HEK293T (cell line): ENCODE measurements around the gene SNX14.
"Not testable (repeated sequence)": the region's sequence is repeated elsewhere in the genome, so short reads cannot be mapped to it uniquely, and the experiment has no call there.

ENCODE experiments used
- CTCF ChIA-PET: fragments of 350-600 bp; formaldehyde crosslinking; extraction: SDS; loops from one replicate; lab custom pipeline; 2021; ENCODE audit warnings: antibody characterized with exemption, inconsistent platforms; lab: Yijun Ruan, JAX
- POLR2A ChIA-PET: fragments of 350-600 bp; formaldehyde crosslinking; extraction: SDS; loops from one replicate; lab custom pipeline; 2020; ENCODE audit warnings: antibody characterized with exemption, inconsistent platforms; lab: Yijun Ruan, JAX
- DNase-seq: peaks from one replicate; pipeline ENCODE4 v3.0.0; 2012; ENCODE audit warnings: mixed read lengths; ENCODE audit errors: extremely low spot score
- ARNT ChIP-seq: fragments of 450-650 bp; IDR thresholded peaks from 2 replicates; pipeline ENCODE4 v1.6.1; 2017; ENCODE audit warnings: mild to moderate bottlenecking
- BHLHE40 ChIP-seq: fragments of 450-650 bp; IDR thresholded peaks from 2 replicates; pipeline ENCODE4 v1.6.1; 2016; ENCODE audit warnings: mild to moderate bottlenecking, moderate library complexity, borderline replicate concordance
- CTBP1 ChIP-seq: fragments of 450-650 bp; IDR thresholded peaks from 2 replicates; pipeline ENCODE4 v1.6.1; 2016; ENCODE audit warnings: borderline replicate concordance
- ELF4 ChIP-seq: fragments of 450-650 bp; IDR thresholded peaks from 2 replicates; pipeline ENCODE4 v1.6.1; 2017; ENCODE audit warnings: antibody characterized with exemption
- FOXA1 ChIP-seq: fragments of 450-650 bp; IDR thresholded peaks from 2 replicates; pipeline ENCODE4 v1.6.1; 2016; ENCODE audit warnings: mild to moderate bottlenecking
- FOXK2 ChIP-seq: fragments of 450-650 bp; IDR thresholded peaks from 2 replicates; pipeline ENCODE4 v1.6.1; 2016; ENCODE audit warnings: mild to moderate bottlenecking
- FOXM1 ChIP-seq: fragments of 450-650 bp; IDR thresholded peaks from 2 replicates; pipeline ENCODE4 v1.6.1; 2017; ENCODE audit warnings: mild to moderate bottlenecking, borderline replicate concordance
- HDGF ChIP-seq: fragments of 450-650 bp; IDR thresholded peaks from 2 replicates; pipeline ENCODE4 v1.6.1; 2017; ENCODE audit warnings: antibody characterized with exemption, borderline replicate concordance
- L3MBTL2 ChIP-seq: fragments of 450-650 bp; conservative IDR thresholded peaks from 2 replicates; pipeline ENCODE4 v1.6.1; 2016; ENCODE audit warnings: mild to moderate bottlenecking
- LEF1 ChIP-seq: fragments of 450-650 bp; IDR thresholded peaks from 2 replicates; pipeline ENCODE4 v1.6.1; 2017; ENCODE audit warnings: mild to moderate bottlenecking, borderline replicate concordance
- NFRKB ChIP-seq: fragments of 450-650 bp; IDR thresholded peaks from 2 replicates; pipeline ENCODE4 v1.6.1; 2016; ENCODE audit warnings: mild to moderate bottlenecking, moderate library complexity
- SP1 ChIP-seq: fragments of 450-650 bp; IDR thresholded peaks from 2 replicates; pipeline ENCODE4 v1.6.1; 2017
- SUZ12 ChIP-seq: fragments of 450-650 bp; IDR thresholded peaks from 2 replicates; pipeline ENCODE4 v1.6.1; 2016; ENCODE audit warnings: mild to moderate bottlenecking
- TARDBP ChIP-seq: fragments of 450-650 bp; IDR thresholded peaks from 2 replicates; pipeline ENCODE4 v1.6.1; 2016
- ZNF384 ChIP-seq: fragments of 450-650 bp; IDR thresholded peaks from 2 replicates; pipeline ENCODE4 v1.6.1; 2016
- TF ChIP-seq, protein P1 (sequence below): fragments of 450-650 bp; IDR thresholded peaks from 2 replicates; pipeline ENCODE4 v1.6.1; 2016

The SNX14 gene

DNA sequence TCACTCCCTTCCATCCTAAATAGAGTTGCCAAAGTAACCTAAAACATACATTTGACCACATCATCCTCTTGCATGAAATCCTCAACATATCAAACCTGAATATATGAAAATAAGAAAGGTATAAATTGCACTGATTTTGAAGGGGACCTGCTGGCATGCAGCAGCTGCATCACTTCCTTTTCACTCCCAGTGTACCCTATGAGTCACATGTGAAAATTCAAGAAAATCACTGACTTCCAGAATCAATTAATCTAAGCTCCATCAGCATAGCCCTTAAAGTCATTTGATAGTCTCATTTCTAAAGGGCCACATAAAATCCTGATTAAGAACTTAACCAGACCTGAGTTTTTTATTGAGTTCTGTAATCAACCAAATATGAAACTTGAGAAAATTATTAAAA, 24.3 kb downstream of the SNX14 start:
- ChIA-PET CTCF (no interaction called here), POLR2A (interaction anchor here (1.0 kb wide), 1 partner anchor 109 kb away, joined by 4 read pairs; no protein-coding TSS in a partner anchor)
- TF ChIP-seq HDGF, result no peak
- no peak for TF ChIP-seq L3MBTL2
- TF ChIP-seq ARNT, result no peak
- TF ChIP-seq NFRKB, result no peak
- TF ChIP-seq CTBP1, result no peak
- TF ChIP-seq TARDBP, result no peak
- TF ChIP-seq ZNF384, result no peak
- no peak for TF ChIP-seq SP1
- TF ChIP-seq ELF4, result no peak
- TF ChIP-seq FOXA1, result no peak
- no peak for DNase-seq

DNA sequence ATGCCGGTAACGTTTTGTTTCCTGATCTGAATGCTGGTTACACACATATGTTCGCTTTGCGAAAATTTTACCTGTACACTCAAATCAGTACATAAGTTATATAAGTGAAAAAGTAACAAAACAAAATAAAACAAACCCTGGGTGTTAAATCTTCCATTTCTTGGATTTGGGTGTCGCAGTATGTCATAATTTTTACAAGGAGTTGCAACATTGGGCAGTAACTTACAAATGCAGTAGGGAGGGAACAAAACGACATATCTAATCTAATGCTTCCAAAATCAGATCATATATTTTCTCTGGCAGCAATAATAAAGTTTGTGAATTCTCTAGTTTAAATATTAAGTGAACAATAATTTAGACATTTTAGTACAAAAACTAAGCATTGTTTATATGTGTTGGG, 25.2 kb downstream of the SNX14 start:
- CTCF ChIA-PET, result no interaction called here
- no peak for DNase-seq
- POLR2A ChIA-PET, result no interaction called here
- TF ChIP-seq ZNF384, result no peak
- TF ChIP-seq, protein P1, sequence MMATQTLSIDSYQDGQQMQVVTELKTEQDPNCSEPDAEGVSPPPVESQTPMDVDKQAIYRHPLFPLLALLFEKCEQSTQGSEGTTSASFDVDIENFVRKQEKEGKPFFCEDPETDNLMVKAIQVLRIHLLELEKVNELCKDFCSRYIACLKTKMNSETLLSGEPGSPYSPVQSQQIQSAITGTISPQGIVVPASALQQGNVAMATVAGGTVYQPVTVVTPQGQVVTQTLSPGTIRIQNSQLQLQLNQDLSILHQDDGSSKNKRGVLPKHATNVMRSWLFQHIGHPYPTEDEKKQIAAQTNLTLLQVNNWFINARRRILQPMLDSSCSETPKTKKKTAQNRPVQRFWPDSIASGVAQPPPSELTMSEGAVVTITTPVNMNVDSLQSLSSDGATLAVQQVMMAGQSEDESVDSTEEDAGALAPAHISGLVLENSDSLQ, result no peak
- no peak for TF ChIP-seq CTBP1
- TF ChIP-seq BHLHE40, result no peak
- TF ChIP-seq HDGF, result no peak
- no peak for TF ChIP-seq SUZ12
- TF ChIP-seq ELF4, result no peak

DNA sequence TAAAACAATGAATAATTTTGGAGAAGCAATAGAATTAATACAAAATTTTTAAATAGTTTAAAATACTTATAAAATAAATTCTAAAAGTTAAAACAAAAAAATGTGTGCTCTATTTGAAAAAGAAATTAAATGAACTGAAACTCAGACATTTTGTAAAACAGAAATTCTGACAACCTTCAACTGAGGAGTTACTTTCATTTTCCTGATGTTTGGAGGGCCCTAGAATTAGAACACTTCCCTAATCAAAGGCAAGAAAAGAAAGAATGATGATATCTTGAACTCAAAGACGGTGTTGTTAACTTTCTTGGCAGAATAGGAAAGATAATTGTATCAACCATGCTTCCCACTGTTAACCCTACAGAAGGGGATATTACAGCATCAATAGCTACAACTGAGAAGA, 27.9 kb downstream of the SNX14 start:
- TF ChIP-seq SP1 (no peak), SUZ12 (no peak), FOXK2 (no peak), LEF1 (no peak), ZNF384 (no peak), FOXM1 (no peak), HDGF (no peak), CTBP1 (no peak), NFRKB (no peak), ELF4 (no peak), FOXA1 (no peak), TARDBP (no peak), ARNT (no peak), BHLHE40 (no peak), L3MBTL2 (no peak)
- TF ChIP-seq, protein P1, result no peak
- CTCF ChIA-PET, result no interaction called here

DNA sequence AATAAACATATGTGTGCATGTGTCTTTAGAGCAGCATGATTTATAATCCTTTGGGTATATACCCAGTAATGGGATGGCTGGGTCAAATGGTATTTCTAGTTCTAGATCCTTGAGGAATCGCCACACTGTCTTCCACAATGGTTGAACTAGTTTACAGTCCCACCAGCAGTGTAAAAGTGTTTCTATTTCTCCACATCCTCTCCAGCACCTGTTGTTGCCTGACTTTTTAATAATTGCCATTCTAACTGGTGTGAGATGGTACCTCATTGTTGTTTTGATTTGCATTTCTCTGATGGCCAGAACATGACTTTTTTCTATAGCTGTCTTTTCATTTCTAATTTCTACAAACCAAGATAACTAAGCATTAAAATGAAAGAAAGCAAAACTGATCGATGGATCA, 29.4 kb downstream of the SNX14 start:
- DNase-seq, POLR2A ChIA-PET, CTCF ChIA-PET: not testable (repeated sequence)

More for the DNA sequence above, 27.9 kb downstream of the SNX14 start:
- POLR2A ChIA-PET, result no interaction called here
- no peak for DNase-seq

DNA sequence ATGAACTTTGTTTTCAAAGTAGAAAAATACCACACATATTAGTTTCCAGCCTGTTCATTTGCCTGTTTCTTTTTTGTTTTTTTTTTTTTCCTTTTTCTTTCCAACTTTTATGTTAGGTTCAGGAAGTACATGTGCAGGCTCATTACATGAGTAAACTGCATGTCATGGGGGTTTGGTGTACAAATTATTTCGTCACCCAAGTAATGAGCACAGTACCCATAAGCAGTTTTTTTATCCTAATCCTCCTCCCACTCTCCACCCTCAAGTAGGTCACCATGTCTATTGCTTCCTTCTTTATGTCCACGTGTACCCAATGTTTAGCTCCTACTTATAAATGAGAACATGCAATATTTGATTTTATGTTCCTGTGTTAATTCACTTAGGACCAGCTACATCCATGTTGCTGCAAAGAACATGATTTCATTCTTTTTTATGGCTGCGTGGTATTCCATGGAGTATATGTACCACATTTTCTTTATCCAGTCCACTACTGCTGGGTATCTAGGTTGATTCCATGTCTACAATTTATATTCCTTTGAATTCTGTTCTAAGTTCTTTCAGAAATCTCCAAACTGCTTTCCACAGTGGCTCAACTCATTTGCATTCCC, 31.8 kb downstream of the SNX14 start:
- CTCF ChIA-PET, result no interaction called here
- no peak for DNase-seq
- POLR2A ChIA-PET, result no interaction called here
- no peak for TF ChIP-seq SP1
- no peak for TF ChIP-seq L3MBTL2

DNA sequence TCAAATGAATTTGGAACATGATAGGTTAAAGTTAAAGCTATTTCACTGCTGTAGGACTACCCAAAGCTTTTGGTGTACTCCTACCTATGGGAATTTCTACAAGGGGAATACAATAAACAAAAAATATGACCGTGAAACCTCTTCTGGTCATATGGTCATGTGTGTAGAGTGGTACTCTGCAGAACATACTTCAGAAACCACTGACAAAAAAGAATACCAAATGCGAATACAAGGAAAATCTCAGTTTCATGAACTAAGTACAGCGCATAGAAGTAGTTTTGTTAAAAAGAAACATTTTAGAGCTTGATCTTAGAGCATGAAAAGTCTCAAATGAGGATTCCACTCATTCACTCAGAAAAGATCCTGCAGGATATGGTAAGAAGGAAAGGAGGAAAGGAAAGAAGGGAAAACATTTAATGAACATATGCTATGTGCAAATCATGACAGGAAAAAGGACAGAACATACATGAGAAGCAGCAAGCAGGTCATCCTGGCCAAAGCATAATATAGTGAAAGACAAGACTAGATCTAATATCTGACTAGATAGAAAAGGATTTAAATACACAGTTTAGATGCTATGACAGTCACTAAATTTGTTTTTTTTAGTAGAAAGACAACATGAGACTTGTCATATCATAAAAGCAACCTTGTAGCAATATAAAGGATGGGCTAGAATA, 36.5 kb downstream of the SNX14 start:
- CTCF ChIA-PET, result no interaction called here
- POLR2A ChIA-PET, result no interaction called here
- DNase-seq, result no peak
- no peak for TF ChIP-seq ZNF384
- no peak for TF ChIP-seq FOXM1
- no peak for TF ChIP-seq BHLHE40
- no peak for TF ChIP-seq SP1

DNA sequence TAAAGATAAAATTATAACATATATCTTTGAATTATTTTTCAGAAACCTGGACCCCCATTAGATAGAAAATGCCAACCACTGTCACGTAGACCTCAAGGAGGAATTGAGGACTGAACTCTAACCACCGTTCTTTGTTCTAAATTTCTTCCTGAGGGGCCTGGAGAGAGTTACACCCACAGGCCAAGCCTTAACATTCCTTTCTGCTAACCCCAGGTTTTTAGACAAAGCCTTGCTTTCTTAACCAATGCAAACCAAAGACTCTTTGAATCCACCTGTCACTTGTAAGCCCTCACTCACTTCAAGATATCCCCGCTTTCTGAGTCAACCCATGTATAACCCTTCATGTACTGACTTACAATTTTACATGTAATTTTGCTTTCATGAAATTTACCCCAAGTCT, 41.0 kb downstream of the SNX14 start:
- DNase-seq, result no peak
- POLR2A ChIA-PET, result no interaction called here
- CTCF ChIA-PET, result no interaction called here
- TF ChIP-seq FOXK2 (no peak), ARNT (no peak), FOXM1 (no peak), ZNF384 (no peak), HDGF (no peak), BHLHE40 (no peak), CTBP1 (no peak), FOXA1 (no peak), ELF4 (no peak), TARDBP (no peak), L3MBTL2 (no peak), SUZ12 (no peak), NFRKB (no peak), SP1 (no peak), LEF1 (no peak)
- TF ChIP-seq, protein P1, result no peak
